Measurements from ENCODE around the gene EML4. TPM values are rescaled to one million over a fixed set of nuclear protein-coding genes. Genes with fewer than 3 reads are reported as not detected.

The EML4 gene
- total and polyA plus RNA-seq, 9 of the 15 experiments (the other 6 are each of a cell fraction or from before 2014, with no cell fraction given) = 14.7 to 48.3 (median 36.5) TPM

DNA sequence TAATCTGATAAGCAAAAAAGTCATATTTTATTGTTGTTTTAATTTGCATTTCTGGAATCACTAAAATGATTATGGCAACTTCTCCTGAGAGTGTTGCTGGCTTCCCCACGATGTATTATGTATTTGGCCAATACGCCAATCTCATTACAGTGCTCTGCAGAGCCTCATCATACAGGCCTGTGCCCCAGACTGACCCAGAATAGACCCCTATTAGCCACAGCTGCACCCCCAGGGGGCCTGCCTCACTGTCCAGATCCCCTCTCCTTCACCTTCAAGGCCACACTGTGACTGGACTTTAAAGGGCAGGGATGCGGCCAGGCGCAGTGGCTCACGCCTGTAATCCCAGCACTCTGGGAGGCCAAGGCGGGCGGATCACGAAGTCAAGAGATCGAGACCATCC is 209.3 kb downstream of the EML4 start:
- POLR2A ChIA-PET = no interaction called here
- TF ChIP-seq GABPA (tag; conservative IDR thresholded peaks at IDR 0.05; ENCODE audit: low read depth) (no peak), RFX7 (CRISPR knock-in tag; IDR thresholded peaks at IDR 0.05) (no peak), ZNF175 (CRISPR knock-in tag; IDR thresholded peaks at IDR 0.05; ENCODE audit: low read depth) (no peak), ZNF696 (CRISPR knock-in tag; conservative IDR thresholded peaks at IDR 0.05) (no peak), HEY1 (CRISPR knock-in tag; IDR thresholded peaks at IDR 0.05; ENCODE audit: borderline replicate concordance) (no peak), RNF2 (IDR thresholded peaks at IDR 0.05) (no peak), ILK (tag; IDR thresholded peaks at IDR 0.05; ENCODE audit: borderline replicate concordance, low read depth) (no peak), ATF7 (IDR thresholded peaks at IDR 0.05) (no peak), SUPT5H (IDR thresholded peaks at IDR 0.05) (no peak)
- TF ChIP-seq, protein P1, sequence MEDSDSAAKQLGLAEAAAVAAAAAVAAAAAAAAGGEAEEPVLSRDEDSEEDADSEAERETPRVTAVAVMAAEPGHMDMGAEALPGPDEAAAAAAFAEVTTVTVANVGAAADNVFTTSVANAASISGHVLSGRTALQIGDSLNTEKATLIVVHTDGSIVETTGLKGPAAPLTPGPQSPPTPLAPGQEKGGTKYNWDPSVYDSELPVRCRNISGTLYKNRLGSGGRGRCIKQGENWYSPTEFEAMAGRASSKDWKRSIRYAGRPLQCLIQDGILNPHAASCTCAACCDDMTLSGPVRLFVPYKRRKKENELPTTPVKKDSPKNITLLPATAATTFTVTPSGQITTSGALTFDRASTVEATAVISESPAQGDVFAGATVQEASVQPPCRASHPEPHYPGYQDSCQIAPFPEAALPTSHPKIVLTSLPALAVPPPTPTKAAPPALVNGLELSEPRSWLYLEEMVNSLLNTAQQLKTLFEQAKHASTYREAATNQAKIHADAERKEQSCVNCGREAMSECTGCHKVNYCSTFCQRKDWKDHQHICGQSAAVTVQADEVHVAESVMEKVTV (CRISPR knock-in tag; IDR thresholded peaks at IDR 0.05) = no peak
- TF ChIP-seq, protein P2, sequence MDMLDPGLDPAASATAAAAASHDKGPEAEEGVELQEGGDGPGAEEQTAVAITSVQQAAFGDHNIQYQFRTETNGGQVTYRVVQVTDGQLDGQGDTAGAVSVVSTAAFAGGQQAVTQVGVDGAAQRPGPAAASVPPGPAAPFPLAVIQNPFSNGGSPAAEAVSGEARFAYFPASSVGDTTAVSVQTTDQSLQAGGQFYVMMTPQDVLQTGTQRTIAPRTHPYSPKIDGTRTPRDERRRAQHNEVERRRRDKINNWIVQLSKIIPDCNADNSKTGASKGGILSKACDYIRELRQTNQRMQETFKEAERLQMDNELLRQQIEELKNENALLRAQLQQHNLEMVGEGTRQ (CRISPR knock-in tag; IDR thresholded peaks at IDR 0.05) = no peak

More for the DNA sequence above, 209.3 kb downstream of the EML4 start:
- no peaks in the 10 kb centered on the region for H3K4me1 ChIP-seq (replicated peaks in 1 of 2; ENCODE audit: control insufficient read depth in 2 of 2, insufficient read depth in 2 of 2, low read length in 2 of 2)
- H3K9me1 ChIP-seq (ENCODE audit: control insufficient read depth, insufficient read depth, low read length) = no peaks in the 10 kb centered on the region
- H3K27ac ChIP-seq (ENCODE audit: extremely low read depth, low read depth, low read length) = no peak overlapping the region
- no peaks in the 10 kb centered on the region for H3K79me2 ChIP-seq (ENCODE audit: control insufficient read depth, insufficient read depth, low read length)
- WGBS (ENCODE audit: insufficient coverage, low coverage, missing lambda C conversion rate) = 40% methylated on average over 5 of the region's 9 CpGs
- DNase-seq (ENCODE audit: extremely low read depth in 1 of 4, low spot score in 3 of 4) (no peak), FAIRE-seq (no peak), ATAC-seq (no peak)
- intact Hi-C loops (cut with micrococcal nuclease) = no loop called here
- no peaks in the 10 kb centered on the region for H4K20me1 ChIP-seq (replicated peaks; ENCODE audit: control insufficient read depth, insufficient read depth, low read length)
- H2AFZ ChIP-seq (ENCODE audit: low read depth, low read length) = no peak overlapping the region
- H3K9me3 ChIP-seq (replicated peaks; ENCODE audit: control insufficient read depth, insufficient read depth, low read depth, low read length) = no peaks in the 10 kb centered on the region
- BruUV-seq (replicated peaks) = no TSS peak
- H3K4me3 ChIP-seq = no peak overlapping the region
- H3K36me3 ChIP-seq (ENCODE audit: control insufficient read depth, insufficient read depth, low read length) = no peaks in the 10 kb centered on the region
- CTCF ChIA-PET (ENCODE audit: low intra/inter-chr PET ratio) = no interaction called here
- no peak overlapping the region for H3K4me2 ChIP-seq (ENCODE audit: insufficient read depth, low read length)
- H3K27me3 ChIP-seq (ENCODE audit: control insufficient read depth in 2 of 2, insufficient read depth in 2 of 2, low read length in 2 of 2) = peaks cover 5 to 43% of the 10 kb centered on the region in 2 experiments; a peak in 3 of 5 replicates
- H3K9ac ChIP-seq (ENCODE audit: insufficient read depth in 1 of 2, low read depth in 2 of 2, low read length in 2 of 2) = no peak overlapping the region
- in situ Hi-C loops (cut with MboI) = no loop called here
